ENCODE measurements around the gene BCOR.

Gene BCOR

GRCh38 chrX:40094900-40095582, 2.7 kb downstream of the BCOR start:
- Mint-ChIP-seq H3K27ac (peak overlapping the region; percentile 80), H3K4me1 (peaks cover 34% of the 10 kb centered on the region), H3K36me3 (peaks cover 3% of the 10 kb centered on the region), H3K9me3 (no peaks in the 10 kb centered on the region), H3K27me3 (no peaks in the 10 kb centered on the region), H3K4me3 (peak overlapping the region; percentile 94)

GRCh38 chrX:40094041-40094899, 3.5 kb downstream of the BCOR start:
- peaks cover 30% of the 10 kb centered on the region for H3K4me1 Mint-ChIP-seq
- H3K27ac Mint-ChIP-seq = peak overlapping the region; percentile 84
- peaks cover 3% of the 10 kb centered on the region for H3K36me3 Mint-ChIP-seq
- no peaks in the 10 kb centered on the region for H3K27me3 Mint-ChIP-seq
- H3K4me3 Mint-ChIP-seq = peak overlapping the region; percentile 94
- no peaks in the 10 kb centered on the region for H3K9me3 Mint-ChIP-seq

- Mint-ChIP-seq H3K36me3 (peaks cover 3% of the 10 kb centered on the region), H3K4me3 (peak overlapping the region; percentile 94), H3K4me1 (peaks cover 37% of the 10 kb centered on the region), H3K27ac (no peak overlapping the region), H3K27me3 (no peaks in the 10 kb centered on the region), H3K9me3 (no peaks in the 10 kb centered on the region)
Observed at GRCh38 chrX:40093586-40093985, 4.2 kb downstream of the BCOR start.

GRCh38 chrX:40092808-40093435, 4.8 kb downstream of the BCOR start:
- Mint-ChIP-seq H3K27ac (peak overlapping the region; percentile 81), H3K4me3 (peak overlapping the region; percentile 94), H3K9me3 (no peaks in the 10 kb centered on the region), H3K27me3 (no peaks in the 10 kb centered on the region), H3K4me1 (peaks cover 43% of the 10 kb centered on the region), H3K36me3 (peaks cover 3% of the 10 kb centered on the region)

GRCh38 chrX:40091691-40092421, 5.9 kb downstream of the BCOR start:
- no peak overlapping the region for H3K4me3 Mint-ChIP-seq
- H3K9me3 Mint-ChIP-seq = no peaks in the 10 kb centered on the region
- no peak overlapping the region for H3K27ac Mint-ChIP-seq
- no peaks in the 10 kb centered on the region for H3K27me3 Mint-ChIP-seq
- H3K4me1 Mint-ChIP-seq = peaks cover 52% of the 10 kb centered on the region
- H3K36me3 Mint-ChIP-seq = peaks cover 3% of the 10 kb centered on the region

- H3K36me3 Mint-ChIP-seq = peaks cover 3% of the 10 kb centered on the region
- no peaks in the 10 kb centered on the region for H3K27me3 Mint-ChIP-seq
- peak overlapping the region; percentile 79 for H3K4me3 Mint-ChIP-seq
- no peak overlapping the region for H3K27ac Mint-ChIP-seq
- H3K4me1 Mint-ChIP-seq = peaks cover 58% of the 10 kb centered on the region
- no peaks in the 10 kb centered on the region for H3K9me3 Mint-ChIP-seq
Observed at GRCh38 chrX:40090961-40091360, 6.8 kb downstream of the BCOR start.

- H3K4me1 Mint-ChIP-seq = peaks cover 63% of the 10 kb centered on the region
- H3K27me3 Mint-ChIP-seq = no peaks in the 10 kb centered on the region
- H3K36me3 Mint-ChIP-seq = peaks cover 3% of the 10 kb centered on the region
Observed at GRCh38 chrX:40090050-40090804, 7.5 kb downstream of the BCOR start.

GRCh38 chrX:40088803-40089540, 8.8 kb downstream of the BCOR start:
- Mint-ChIP-seq H3K36me3 (peaks cover 3% of the 10 kb centered on the region), H3K4me1 (peaks cover 75% of the 10 kb centered on the region), H3K9me3 (no peaks in the 10 kb centered on the region), H3K4me3 (peak overlapping the region; percentile 59), H3K27ac (peak overlapping the region; percentile 42), H3K27me3 (no peaks in the 10 kb centered on the region)

More at GRCh38 chrX:40090050-40090804, 7.5 kb downstream of the BCOR start:
- peak overlapping the region; percentile 79 for H3K4me3 Mint-ChIP-seq
- no peak overlapping the region for H3K27ac Mint-ChIP-seq
- no peaks in the 10 kb centered on the region for H3K9me3 Mint-ChIP-seq

- H3K27me3 Mint-ChIP-seq = no peaks in the 10 kb centered on the region
- H3K4me3 Mint-ChIP-seq = no peak overlapping the region
- H3K36me3 Mint-ChIP-seq = peaks cover 3% of the 10 kb centered on the region
- H3K27ac Mint-ChIP-seq = no peak overlapping the region
- no peaks in the 10 kb centered on the region for H3K9me3 Mint-ChIP-seq
- H3K4me1 Mint-ChIP-seq = peaks cover 71% of the 10 kb centered on the region
Observed at GRCh38 chrX:40088299-40088625, 9.5 kb downstream of the BCOR start.

GRCh38 chrX:40087425-40088298, 10.1 kb downstream of the BCOR start:
- Mint-ChIP-seq H3K36me3 (no peaks in the 10 kb centered on the region), H3K4me3 (no peak overlapping the region), H3K27me3 (no peaks in the 10 kb centered on the region), H3K27ac (no peak overlapping the region), H3K4me1 (peaks cover 67% of the 10 kb centered on the region), H3K9me3 (no peaks in the 10 kb centered on the region)

GRCh38 chrX:40086569-40087335, 11.0 kb downstream of the BCOR start:
- no peak overlapping the region for H3K4me3 Mint-ChIP-seq
- H3K27me3 Mint-ChIP-seq = no peaks in the 10 kb centered on the region
- peaks cover 69% of the 10 kb centered on the region for H3K4me1 Mint-ChIP-seq
- H3K27ac Mint-ChIP-seq = no peak overlapping the region
- H3K36me3 Mint-ChIP-seq = no peaks in the 10 kb centered on the region
- H3K9me3 Mint-ChIP-seq = no peaks in the 10 kb centered on the region

GRCh38 chrX:40085714-40086113, 12.0 kb downstream of the BCOR start:
- H3K4me1 Mint-ChIP-seq = peaks cover 68% of the 10 kb centered on the region

GRCh38 chrX:40085102-40085551, 12.6 kb downstream of the BCOR start:
- no peaks in the 10 kb centered on the region for H3K9me3 Mint-ChIP-seq
- no peaks in the 10 kb centered on the region for H3K27me3 Mint-ChIP-seq
- H3K4me1 Mint-ChIP-seq = peaks cover 70% of the 10 kb centered on the region
- H3K27ac Mint-ChIP-seq = no peak overlapping the region
- peak overlapping the region; percentile 51 for H3K4me3 Mint-ChIP-seq
- H3K36me3 Mint-ChIP-seq = no peaks in the 10 kb centered on the region

More at GRCh38 chrX:40085714-40086113, 12.0 kb downstream of the BCOR start:
- Mint-ChIP-seq H3K4me3 (peak overlapping the region; percentile 15), H3K27me3 (no peaks in the 10 kb centered on the region), H3K9me3 (no peaks in the 10 kb centered on the region), H3K36me3 (no peaks in the 10 kb centered on the region), H3K27ac (peak overlapping the region; percentile 59)

Data from activated naive CD4-positive, alpha-beta T cell treated with anti-CD3 and anti-CD28 coated beads, Interleukin-2, amount 50 U/mL, for 24 hours (primary cell).